H1 (cell line): ENCODE results near the gene TIMM29. TPM values are rescaled to one million over a fixed set of nuclear protein-coding genes. Genes with fewer than 3 reads are reported as not detected.
A peak's percentile ranks its signal among the peaks of the same experiment; 100 is the strongest.

Experiments used
- BCL11A ChIP-seq, 2 experiments: IDR thresholded peaks; one replicate each; pipeline ENCODE4 v1.6.1; 2011; ENCODE audit warnings: low read depth in 2 of 2, low read length in 2 of 2, mild to moderate bottlenecking in 2 of 2
- CBX8 ChIP-seq: fragments of 300-800, 300-1000 bp; sonication (generic); IDR thresholded peaks from 2 replicates; pipeline ENCODE4 v1.7.1; 2016; ENCODE audit warnings: low read depth, low read length, borderline replicate concordance
- CEBPB ChIP-seq: IDR thresholded peaks from 2 replicates; pipeline ENCODE4 v1.6.1; 2012; ENCODE audit warnings: low read depth, low read length
- CTCF ChIP-seq, 3 experiments: IDR thresholded peaks; 1 replicate in 2 of 3; 2 replicates in 1 of 3; pipeline versions ENCODE4 v1.5.1 to v1.6.1; 2011; ENCODE audit warnings: low read length in 3 of 3, mild to moderate bottlenecking in 3 of 3, inconsistent platforms in 2 of 3, low read depth in 1 of 3, moderate library complexity in 1 of 3; ENCODE audit not compliant: insufficient read depth in 1 of 3; ENCODE audit errors: control extremely low read depth in 1 of 3
- GTF2F1 ChIP-seq: IDR thresholded peaks from 2 replicates; pipeline ENCODE4 v1.6.1; 2012; ENCODE audit warnings: low read depth, low read length, improper control_type of control experiment, borderline replicate concordance
- HDAC2 ChIP-seq, 2 experiments: fragments of 300-600 bp in 1 of 2; sonication (generic) in 1 of 2; IDR thresholded peaks; 2 replicates each; pipeline ENCODE4 v1.6.1; 2011 to 2012; ENCODE audit warnings: low read depth in 2 of 2, low read length in 2 of 2, mild to moderate bottlenecking in 2 of 2, moderate library complexity in 2 of 2, borderline replicate concordance in 1 of 2, inconsistent platforms in 1 of 2
- KDM4A ChIP-seq: IDR thresholded peaks from one replicate; pipeline ENCODE4 v1.7.1; 2012; ENCODE audit warnings: low read depth, mild to moderate bottlenecking, moderate library complexity, low read length, inconsistent platforms; ENCODE audit not compliant: severe bottlenecking
- MAFK ChIP-seq: IDR thresholded peaks from 2 replicates; pipeline ENCODE4 v1.6.1; 2012; ENCODE audit warnings: low read depth, mild to moderate bottlenecking, improper control_type of control experiment, low read length
- PHF8 ChIP-seq: fragments of 200-600 bp; sonication (generic); conservative IDR thresholded peaks from 2 replicates; pipeline ENCODE4 v1.7.1; 2012; ENCODE audit warnings: low read depth, mild to moderate bottlenecking, inconsistent platforms, low read length, moderate library complexity
- POU5F1 ChIP-seq: IDR thresholded peaks from 2 replicates; pipeline ENCODE4 v1.6.1; 2011; ENCODE audit warnings: low read depth, mild to moderate bottlenecking, low read length, moderate library complexity
- RBBP5 ChIP-seq: IDR thresholded peaks from 2 replicates; pipeline ENCODE4 v1.7.1; 2012; ENCODE audit warnings: low read depth, mild to moderate bottlenecking, inconsistent platforms, low read length, moderate library complexity, borderline replicate concordance
- RXRA ChIP-seq: IDR thresholded peaks from 2 replicates; pipeline ENCODE4 v1.6.1; 2011; ENCODE audit warnings: low read depth, mild to moderate bottlenecking, low read length, moderate library complexity; ENCODE audit not compliant: insufficient read depth
- SAP30 ChIP-seq: fragments of 300-600 bp; sonication (generic); IDR thresholded peaks from 2 replicates; pipeline ENCODE4 v1.7.1; 2012; ENCODE audit warnings: low read length, moderate library complexity, mild to moderate bottlenecking, inconsistent platforms; ENCODE audit not compliant: insufficient read depth, insufficient replicate concordance
- SIRT6 ChIP-seq: IDR thresholded peaks from one replicate; pipeline ENCODE4 v1.7.1; 2012; ENCODE audit warnings: low read length, inconsistent platforms
- SUZ12 ChIP-seq: fragments of 200-600 bp; sonication (generic); IDR thresholded peaks from 2 replicates; pipeline ENCODE4 v1.6.1; 2012; ENCODE audit warnings: mild to moderate bottlenecking, inconsistent platforms, low read length, moderate library complexity, mixed read lengths
- TCF12 ChIP-seq: IDR thresholded peaks from 2 replicates; pipeline ENCODE4 v1.6.1; 2011; ENCODE audit warnings: low read depth, mild to moderate bottlenecking, low read length
- YY1 ChIP-seq: IDR thresholded peaks from 2 replicates; pipeline ENCODE4 v1.6.1; 2011; ENCODE audit warnings: low read depth, mild to moderate bottlenecking, low read length
- ZNF274 ChIP-seq: IDR thresholded peaks from 2 replicates; pipeline ENCODE4 v1.7.0; 2012; ENCODE audit warnings: low read length, borderline replicate concordance; ENCODE audit errors: extremely low read depth
- polyA plus RNA-seq, 7 experiments: library from polyadenylated mRNA; depleted of rRNA in 3 of 7; stranded (reverse) in 5 of 7; unstranded in 2 of 7; fragments of >200 nt in 5 of 7; fragments of 200-250 nt in 2 of 7; gene quantifications; 1 replicate in 5 of 7; 2 replicates in 1 of 7; 4 replicates in 1 of 7; pipeline versions ENCODE4 v1.2.1 to v1.2.3, GENCODE V29; 2011 to 2013; ENCODE audit warnings: missing spikeins in 2 of 7, mixed read lengths in 2 of 7
- total RNA-seq: library from RNA; stranded (reverse); fragmentation: NEBNext Ultra II Directional; extraction: Animal tissue kit (Norgen Biotek cat#: 25700); gene quantifications from 2 replicates; pipeline ENCODE4 v1.2.1, GENCODE V29; 2021
- TF ChIP-seq, protein P1 (sequence below): IDR thresholded peaks from 2 replicates; pipeline ENCODE4 v1.6.1; 2011; ENCODE audit warnings: low read depth, mild to moderate bottlenecking, low read length; ENCODE audit not compliant: insufficient read depth
- TF ChIP-seq, protein P2 (sequence below): IDR thresholded peaks from 2 replicates; pipeline ENCODE4 v1.6.1; 2012; ENCODE audit warnings: inconsistent platforms

Gene TIMM29
- total and polyA plus RNA-seq, 2 of the 8 experiments (the other 6 are each of a cell fraction or from before 2014, with no cell fraction given), result 15.9 to 24.0 TPM

- peak; percentile 2; the same call in 1 of the 2 replicates for TF ChIP-seq RBBP5
- no peak for TF ChIP-seq MAFK
- TF ChIP-seq CEBPB, result no peak
- TF ChIP-seq RXRA, result no peak
- no peak for TF ChIP-seq SAP30
- TF ChIP-seq GTF2F1, result no peak
- peak; percentile 57; the same call in 1 of the 2 replicates for TF ChIP-seq SUZ12
- no peak for TF ChIP-seq SIRT6
- no peak for TF ChIP-seq CBX8
- TF ChIP-seq TCF12, result no peak
- 0 out of 2 replicates have a peak, but pooled peaks have one; percentile 1 for TF ChIP-seq YY1
- TF ChIP-seq CTCF (IDR thresholded peaks at IDR 0.05; ENCODE audit: control extremely low read depth in 1 of 3, insufficient read depth in 1 of 3, low read depth in 1 of 3, low read length in 3 of 3), result no peak
- TF ChIP-seq BCL11A (IDR thresholded peaks at IDR 0.05; ENCODE audit: low read depth in 2 of 2, low read length in 2 of 2), result no peak
- TF ChIP-seq ZNF274, result no peak
- TF ChIP-seq KDM4A, result peak; percentile 81
- TF ChIP-seq HDAC2 (IDR thresholded peaks at IDR 0.05; ENCODE audit: borderline replicate concordance in 1 of 2, low read depth in 2 of 2, low read length in 2 of 2), result peak in 1 of 2 experiments; percentile 90; a peak in 3 of 4 replicates
- no peak for TF ChIP-seq POU5F1
- TF ChIP-seq, protein P1, sequence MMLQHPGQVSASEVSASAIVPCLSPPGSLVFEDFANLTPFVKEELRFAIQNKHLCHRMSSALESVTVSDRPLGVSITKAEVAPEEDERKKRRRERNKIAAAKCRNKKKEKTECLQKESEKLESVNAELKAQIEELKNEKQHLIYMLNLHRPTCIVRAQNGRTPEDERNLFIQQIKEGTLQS, result no peak
- TF ChIP-seq, protein P2, sequence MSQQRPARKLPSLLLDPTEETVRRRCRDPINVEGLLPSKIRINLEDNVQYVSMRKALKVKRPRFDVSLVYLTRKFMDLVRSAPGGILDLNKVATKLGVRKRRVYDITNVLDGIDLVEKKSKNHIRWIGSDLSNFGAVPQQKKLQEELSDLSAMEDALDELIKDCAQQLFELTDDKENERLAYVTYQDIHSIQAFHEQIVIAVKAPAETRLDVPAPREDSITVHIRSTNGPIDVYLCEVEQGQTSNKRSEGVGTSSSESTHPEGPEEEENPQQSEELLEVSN, result peak; percentile 84
- TF ChIP-seq PHF8, result peak; percentile 74
These were observed 31.9 kb downstream of the TIMM29 start, which contains the start of gene SMARCA4 (continued) for GRCh38 chr19:10960314-10961072.
